GM18517 (cell line): ENCODE results near the gene RAP1A.

Experiments used
- ATAC-seq: cut with Tn5 transposase; IDR thresholded peaks from one replicate; pipeline ENCODE4 v1.9.1; 2021; ENCODE audit warnings: mild to moderate bottlenecking, moderate library complexity; ENCODE audit not compliant: unreplicated experiment

RAP1A gene

DNA sequence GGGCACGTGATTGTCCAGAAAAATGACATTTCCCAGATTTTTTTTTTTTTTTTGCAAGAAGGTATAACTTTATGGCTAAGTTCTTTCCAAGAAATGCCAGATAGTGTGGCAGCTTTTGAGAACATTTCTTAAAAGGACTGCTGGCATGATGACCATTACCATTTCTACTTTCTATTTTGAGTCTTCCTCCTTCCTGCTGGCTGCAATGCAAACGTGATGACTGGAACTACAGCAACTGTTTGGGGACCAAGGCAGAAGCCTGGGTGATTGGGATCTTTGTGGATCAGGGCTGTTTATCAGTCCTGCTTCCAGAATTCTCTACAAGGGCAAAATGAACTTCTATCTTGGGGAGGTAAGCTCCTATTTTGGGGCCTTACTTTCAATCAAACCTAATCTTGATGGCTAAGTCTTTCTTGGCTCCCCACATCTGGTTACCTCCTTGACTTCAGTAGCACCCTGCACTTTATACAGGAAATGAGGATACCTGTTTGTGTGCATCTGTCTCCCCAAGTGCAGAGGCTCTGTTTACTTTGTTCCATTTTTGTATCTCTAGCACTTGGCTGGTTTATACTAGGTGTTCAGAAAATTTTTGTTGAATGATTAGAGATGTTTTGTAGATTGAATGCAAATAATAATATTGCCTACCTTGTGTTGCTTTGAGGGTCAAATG, 132.5 kb downstream of the RAP1A start:
- no peak for ATAC-seq

DNA sequence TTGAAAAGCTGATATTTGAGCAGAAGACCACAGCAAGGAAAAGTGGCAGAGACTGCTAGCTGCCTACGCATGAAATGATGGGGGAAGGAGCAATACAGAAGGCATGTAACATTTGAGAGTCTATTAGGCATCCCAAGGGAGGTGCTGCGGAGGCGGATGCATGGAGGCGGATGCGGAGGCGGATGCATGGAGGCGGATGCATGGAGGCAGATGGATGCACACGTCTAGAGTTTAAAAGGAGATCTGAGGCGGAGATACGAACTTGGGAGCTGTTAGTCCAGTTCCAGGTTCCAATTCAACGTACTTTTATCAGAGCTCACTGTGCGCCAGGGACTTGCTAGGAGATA, 135.4 kb downstream of the RAP1A start:
- ATAC-seq: peak; percentile 13

DNA sequence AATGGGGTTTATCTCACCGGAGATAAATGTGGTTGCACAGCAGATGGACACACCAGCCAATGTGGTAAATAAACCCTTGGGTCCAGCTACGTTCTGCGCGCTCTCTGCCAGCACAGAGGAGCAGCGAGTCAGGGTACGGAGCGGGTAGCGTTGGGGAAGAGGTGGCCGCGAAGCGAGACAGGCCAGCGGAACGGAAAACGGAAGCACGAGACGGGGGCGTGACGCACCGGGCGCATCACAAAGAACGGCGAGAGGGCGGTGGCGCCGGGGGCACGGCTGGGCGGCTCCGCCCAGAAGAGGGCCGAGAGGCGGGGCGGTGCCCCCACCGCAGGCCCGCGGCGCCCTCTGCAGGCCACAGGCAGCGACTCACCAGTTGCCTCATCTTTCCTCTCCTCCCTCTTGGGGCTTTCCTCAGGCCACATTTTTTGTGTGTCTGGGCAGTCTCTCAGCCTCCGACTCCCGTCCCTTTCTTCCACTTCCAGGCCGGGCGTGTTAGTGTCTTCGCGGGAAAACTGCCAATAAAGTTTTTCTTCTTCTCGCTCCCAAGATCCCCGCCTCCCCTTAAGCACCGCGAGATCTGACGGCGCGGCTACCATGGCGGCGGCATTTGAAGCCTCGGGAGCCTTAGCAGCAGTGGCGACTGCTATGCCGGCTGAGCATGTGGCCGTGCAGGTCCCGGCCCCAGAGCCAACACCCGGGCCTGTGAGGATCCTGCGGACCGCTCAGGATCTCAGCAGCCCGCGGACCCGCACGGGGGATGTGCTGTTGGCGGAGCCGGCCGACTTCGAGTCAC, 135.9 kb downstream of the RAP1A start, which contains the start of gene DDX20:
DDX20 (plus strand) TSS at position 571 of the 793 bp plus-strand sequence; CDS start at position 595, 24 bp downstream.
- peak; percentile 82 for ATAC-seq

DNA sequence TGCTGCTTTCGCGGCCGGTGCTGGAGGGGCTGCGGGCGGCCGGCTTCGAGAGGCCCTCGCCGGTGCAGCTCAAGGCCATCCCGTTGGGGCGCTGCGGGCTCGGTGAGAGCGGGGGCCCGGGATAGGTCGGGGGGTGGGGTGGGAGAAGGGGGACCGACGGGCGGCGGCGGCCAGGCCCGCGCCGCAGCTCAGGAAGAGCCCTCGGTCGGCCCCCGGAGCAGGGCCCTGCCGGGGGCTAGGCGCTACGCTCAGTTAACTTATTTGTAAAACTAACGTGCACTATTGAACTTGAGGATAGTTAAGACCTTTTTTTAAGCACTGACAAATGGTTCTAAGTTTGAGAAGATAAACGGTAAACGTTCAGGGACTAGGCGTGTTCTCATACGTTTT, 136.5 kb downstream of the RAP1A start:
- ATAC-seq: no peak

DNA sequence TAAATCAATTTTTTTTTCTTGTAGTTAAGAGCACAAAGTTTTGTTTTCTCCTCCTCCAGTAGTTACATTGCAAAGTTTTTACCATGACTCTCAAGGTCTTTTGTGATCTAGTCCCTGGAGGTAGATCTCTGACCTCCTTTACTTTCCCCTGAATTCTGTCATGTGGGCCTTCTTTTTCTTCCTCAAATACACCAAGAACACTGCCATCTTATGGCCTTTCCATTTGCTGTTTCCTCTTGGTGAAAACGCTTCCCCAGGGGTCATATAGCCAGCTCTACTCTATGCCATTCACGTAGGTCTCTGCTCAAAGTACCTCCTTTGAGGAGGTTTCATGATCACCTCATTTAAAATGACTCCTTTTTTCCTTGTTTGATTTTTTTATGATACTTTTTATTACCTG, 138.8 kb downstream of the RAP1A start:
- ATAC-seq: no peak

DNA sequence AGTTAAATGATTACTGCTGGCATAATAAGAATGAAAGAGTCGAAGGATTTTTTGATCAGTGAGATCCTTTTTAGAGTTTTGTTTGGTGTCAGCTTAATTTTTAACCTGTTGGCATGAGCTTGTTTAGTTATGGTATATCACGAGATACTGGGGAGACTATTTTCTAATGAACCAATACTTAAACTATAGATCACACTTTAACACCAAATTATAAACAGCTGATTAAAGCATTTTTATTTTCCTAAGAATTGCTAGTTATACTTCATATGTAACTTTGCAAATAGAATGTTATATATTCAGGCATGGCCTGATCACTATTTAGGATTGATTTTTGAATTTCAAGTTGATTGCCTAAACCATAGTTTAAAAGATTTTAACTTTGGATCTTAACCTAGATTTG, 142.1 kb downstream of the RAP1A start:
- ATAC-seq: no peak

DNA sequence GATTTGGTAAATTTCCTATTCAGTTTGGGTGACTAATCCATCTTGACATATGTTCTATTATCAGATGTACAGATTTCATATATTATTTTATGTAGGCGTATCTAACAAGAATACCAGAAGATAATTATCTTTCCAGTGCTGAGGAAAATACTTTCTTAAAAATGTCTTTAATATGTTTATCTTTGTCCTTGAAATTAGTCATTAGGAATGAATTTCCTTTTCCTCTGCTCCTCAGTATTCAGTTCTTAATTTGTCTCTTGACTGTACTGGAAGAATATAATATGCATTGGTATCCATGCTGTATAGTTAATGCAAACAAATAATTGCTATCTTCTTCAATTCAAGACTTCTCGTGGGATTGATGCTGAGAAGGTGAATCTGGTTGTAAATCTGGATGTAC, 142.7 kb downstream of the RAP1A start:
- ATAC-seq: no peak
